IPS DF 6.9 (cell line): ENCODE measurements around the gene PPM1F.

Experiments
- DNase-seq: peaks from one replicate; pipeline ENCODE4 v3.0.0-alpha.2; 2013; ENCODE audit warnings: low read depth, low spot score
- H3K27ac ChIP-seq: one replicate; pipeline ENCODE4 v1.5.1; 2013; ENCODE audit warnings: low read length, control low read depth
- H3K27me3 ChIP-seq: 2 replicates; pipeline ENCODE4 v1.6.1; 2013; ENCODE audit warnings: mild to moderate bottlenecking, low read length; ENCODE audit not compliant: control insufficient read depth, insufficient read depth
- H3K36me3 ChIP-seq: 2 replicates; pipeline ENCODE4 v1.6.1; 2013; ENCODE audit warnings: low read length; ENCODE audit not compliant: control insufficient read depth, insufficient read depth
- H3K4me1 ChIP-seq: 2 replicates; pipeline ENCODE4 v1.6.1; 2013; ENCODE audit warnings: low read length; ENCODE audit not compliant: control insufficient read depth, insufficient read depth
- H3K4me3 ChIP-seq: 2 replicates; pipeline ENCODE4 v1.5.1; 2013; ENCODE audit warnings: mild to moderate bottlenecking, low read length
- H3K9me3 ChIP-seq: 2 replicates; pipeline ENCODE4 v1.6.1; 2013; ENCODE audit warnings: low read length, inconsistent platforms; ENCODE audit not compliant: control insufficient read depth, insufficient read depth
- WGBS: extraction: QIAGEN DNeasy Blood & Tissue Kit; methylation state at CpG from one replicate; pipeline ENCODE4 v1.1.7; 2013; ENCODE audit warnings: mixed read lengths, missing lambda C conversion rate; ENCODE audit not compliant: insufficient read length, insufficient coverage; 5-methylcytosine and 5-hydroxymethylcytosine counted together

The PPM1F gene

GRCh38 chr22:21952586-21953571 lies at the start of gene PPM1F:
Gene PPM1F, minus strand, starts transcription at chr22:21952848. Its CDS starts 6,800 bp downstream, at chr22:21946048.
- peak within 1 kb of the TSS; percentile 69 for H3K4me3 ChIP-seq
- no peaks in the 10 kb centered on the region for H3K36me3 ChIP-seq
- no CpG with 5 or more reads among the region's 58 CpGs for WGBS
- H3K4me1 ChIP-seq: no peaks in the 10 kb centered on the region
- H3K27ac ChIP-seq: no peak within 1 kb of the TSS
- H3K27me3 ChIP-seq: no peaks in the 10 kb centered on the region
- H3K9me3 ChIP-seq: no peaks in the 10 kb centered on the region
- no peak for DNase-seq

GRCh38 chr22:22001664-22002525 lies 49.2 kb upstream of the PPM1F start:
- Histone ChIP-seq H3K27ac (no peak overlapping the region), H3K27me3 (peaks cover 8% of the 10 kb centered on the region), H3K36me3 (no peaks in the 10 kb centered on the region), H3K4me3 (no peak overlapping the region), H3K4me1 (no peaks in the 10 kb centered on the region), H3K9me3 (no peaks in the 10 kb centered on the region)
- WGBS: no CpG with 5 or more reads among the region's 2 CpGs
- no peak for DNase-seq

- Histone ChIP-seq H3K4me1 (no peaks in the 10 kb centered on the region), H3K36me3 (no peaks in the 10 kb centered on the region), H3K27ac (no peak overlapping the region), H3K27me3 (peaks cover 23% of the 10 kb centered on the region), H3K4me3 (no peak overlapping the region), H3K9me3 (no peaks in the 10 kb centered on the region)
- no peak for DNase-seq
- WGBS: no CpG with 5 or more reads among the region's 7 CpGs
These were observed 46.1 kb upstream of the PPM1F start for GRCh38 chr22:21998595-21999247.

DNA sequence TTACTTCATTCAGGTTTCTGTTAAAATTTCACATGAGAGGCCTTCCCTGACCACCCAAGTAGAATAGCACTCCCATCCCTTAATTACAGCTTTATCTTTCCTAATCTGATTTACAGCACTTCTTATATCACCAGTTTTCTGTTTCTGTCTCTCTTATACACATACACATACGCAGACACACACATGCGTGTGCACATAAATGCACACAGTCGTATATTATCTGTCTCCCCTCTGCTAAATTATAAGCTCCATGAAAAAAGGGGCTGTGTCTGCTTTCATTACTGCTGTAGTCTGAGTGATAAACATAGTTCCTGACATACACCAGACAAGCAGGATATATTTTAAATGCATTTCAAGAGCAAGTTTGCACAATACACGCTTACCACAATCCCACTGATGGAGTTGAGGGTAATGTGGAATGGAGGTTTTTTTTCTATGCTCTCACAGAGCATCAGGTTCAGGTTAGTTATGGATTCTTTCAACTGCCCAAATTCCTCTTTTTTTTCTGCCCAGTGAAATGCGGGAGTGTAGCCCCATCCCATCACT lies 43.6 kb upstream of the PPM1F start:
- no peaks in the 10 kb centered on the region for H3K4me1 ChIP-seq
- H3K27ac ChIP-seq: no peak overlapping the region
- H3K4me3 ChIP-seq: no peak overlapping the region
- no CpG with 5 or more reads among the region's 5 CpGs for WGBS
- H3K27me3 ChIP-seq: peaks cover 27% of the 10 kb centered on the region
- no peaks in the 10 kb centered on the region for H3K9me3 ChIP-seq
- no peaks in the 10 kb centered on the region for H3K36me3 ChIP-seq
- DNase-seq: no peak

DNA sequence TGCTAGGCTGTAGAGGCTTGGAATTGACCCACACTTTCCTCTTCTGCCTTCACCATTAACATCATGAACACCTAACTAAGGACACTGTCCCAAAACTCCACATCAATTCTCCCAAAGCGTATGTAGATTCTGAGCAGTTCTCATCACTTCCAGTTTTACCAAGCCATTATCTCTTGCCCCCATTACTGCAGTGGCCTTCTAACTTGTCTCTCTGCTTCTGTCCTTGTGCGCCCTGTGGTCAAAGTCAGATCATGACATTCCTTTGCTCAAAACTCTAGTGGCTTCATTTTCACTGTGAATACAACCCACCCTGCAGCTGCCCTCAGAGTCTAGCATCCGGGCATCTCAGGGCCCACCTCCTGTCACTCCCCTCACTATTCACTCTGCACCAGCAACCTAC lies 43.0 kb upstream of the PPM1F start:
- H3K36me3 ChIP-seq: no peaks in the 10 kb centered on the region
- WGBS: no CpG with 5 or more reads among the region's 3 CpGs
- no peak for DNase-seq
- no peaks in the 10 kb centered on the region for H3K4me1 ChIP-seq
- H3K9me3 ChIP-seq: no peaks in the 10 kb centered on the region
- H3K27ac ChIP-seq: no peak overlapping the region
- H3K4me3 ChIP-seq: no peak overlapping the region
- H3K27me3 ChIP-seq: peaks cover 30% of the 10 kb centered on the region

- Histone ChIP-seq H3K27me3 (peaks cover 29% of the 10 kb centered on the region), H3K27ac (no peak overlapping the region), H3K4me3 (no peak overlapping the region), H3K4me1 (no peaks in the 10 kb centered on the region), H3K9me3 (no peaks in the 10 kb centered on the region), H3K36me3 (no peaks in the 10 kb centered on the region)
- no CpG with 5 or more reads among the region's 3 CpGs for WGBS
- DNase-seq: no peak
These were observed 42.3 kb upstream of the PPM1F start for GRCh38 chr22:21994881-21995444.

DNA sequence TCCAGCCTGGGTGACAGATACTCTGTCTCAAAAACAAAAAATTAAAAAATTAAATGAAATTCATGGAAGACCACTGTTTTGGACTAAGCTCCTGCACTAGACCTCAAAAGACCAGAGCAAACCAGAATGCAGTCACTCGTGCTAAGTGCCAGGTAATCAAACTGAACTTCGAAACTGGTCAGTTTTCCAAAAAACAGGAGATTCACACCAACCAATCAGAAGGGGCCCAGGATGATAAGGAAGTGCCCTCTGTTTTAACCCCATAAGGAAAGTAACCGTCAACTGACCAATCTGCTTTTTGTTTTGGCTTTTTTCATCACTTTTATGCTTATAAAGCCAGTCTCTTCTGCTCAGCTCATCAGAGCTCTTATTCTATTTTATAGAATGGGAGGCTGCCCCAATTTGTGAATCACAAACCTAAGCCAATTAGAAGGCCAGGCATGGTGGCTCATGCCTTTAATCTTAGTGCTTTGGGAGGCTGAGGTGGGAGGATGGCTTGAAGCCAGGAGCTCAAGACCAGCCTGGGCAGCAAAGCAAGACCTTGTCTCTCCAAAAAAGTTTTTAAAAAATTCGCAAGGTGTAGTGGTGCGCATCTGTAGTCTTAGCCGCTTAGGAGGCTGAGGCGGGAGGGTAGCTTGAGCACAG lies 40.1 kb upstream of the PPM1F start:
- no peak overlapping the region for H3K4me3 ChIP-seq
- H3K27me3 ChIP-seq: peaks cover 30% of the 10 kb centered on the region
- no peak for DNase-seq
- H3K27ac ChIP-seq: no peak overlapping the region
- no peaks in the 10 kb centered on the region for H3K9me3 ChIP-seq
- H3K36me3 ChIP-seq: no peaks in the 10 kb centered on the region
- no peaks in the 10 kb centered on the region for H3K4me1 ChIP-seq
- no CpG with 5 or more reads among the region's 7 CpGs for WGBS

DNA sequence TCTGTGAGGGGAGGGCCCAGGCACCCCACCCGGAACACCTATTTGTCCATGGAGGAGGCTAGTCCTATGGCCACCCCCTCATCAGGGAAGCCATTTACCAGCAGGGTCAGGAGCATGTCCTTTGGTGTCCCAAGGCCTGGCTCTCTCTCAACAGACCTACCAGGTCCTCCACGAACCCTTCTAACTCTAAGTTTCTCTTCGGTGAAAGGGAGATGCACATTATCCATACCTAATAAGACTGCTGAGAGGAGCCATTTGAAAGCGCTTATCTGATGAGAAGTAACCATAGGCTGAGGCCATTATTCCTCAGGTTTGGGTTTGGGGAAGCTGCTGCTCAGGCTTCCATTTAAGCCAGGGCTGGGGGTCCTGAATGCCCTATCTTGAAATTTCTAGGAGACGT lies 39.1 kb upstream of the PPM1F start:
- Histone ChIP-seq H3K36me3 (no peaks in the 10 kb centered on the region), H3K27me3 (peaks cover 29% of the 10 kb centered on the region), H3K4me3 (no peak overlapping the region), H3K9me3 (no peaks in the 10 kb centered on the region), H3K27ac (no peak overlapping the region), H3K4me1 (no peaks in the 10 kb centered on the region)
- DNase-seq: no peak
- no CpG with 5 or more reads among the region's 5 CpGs for WGBS

- WGBS: no CpG with 5 or more reads among the region's 6 CpGs
- no peaks in the 10 kb centered on the region for H3K9me3 ChIP-seq
These were observed 38.6 kb upstream of the PPM1F start for GRCh38 chr22:21991304-21991596.

More at GRCh38 chr22:21991304-21991596, 38.6 kb upstream of the PPM1F start:
- Histone ChIP-seq H3K27ac (no peak overlapping the region), H3K27me3 (peaks cover 27% of the 10 kb centered on the region), H3K36me3 (no peaks in the 10 kb centered on the region), H3K4me1 (no peaks in the 10 kb centered on the region), H3K4me3 (no peak overlapping the region)
- no peak for DNase-seq
